HL-60 (cell line): ENCODE data around the gene PHC2.

Experiments
- DNase-seq, 2 experiments: peaks; one replicate each; pipeline ENCODE4 v3.0.0-alpha.2; 2010 to 2020; ENCODE audit warnings: low read depth in 1 of 2, low spot score in 1 of 2
- H3K27ac ChIP-seq: fragments of 250-450 bp; sonication (Bioruptor Pico); replicated peaks from 2 replicates; pipeline ENCODE4 v1.5.1; 2020; ENCODE audit warnings: mild to moderate bottlenecking, moderate library complexity
- H3K27me3 ChIP-seq: fragments of 250-450 bp; sonication (Bioruptor Pico); 2 replicates; pipeline ENCODE4 v1.5.1; 2021; ENCODE audit warnings: mild to moderate bottlenecking, moderate library complexity; ENCODE audit not compliant: insufficient read depth, poor library complexity, severe bottlenecking
- H3K4me3 ChIP-seq: replicated peaks from 2 replicates; pipeline ENCODE4 v1.5.1; 2011; ENCODE audit warnings: mild to moderate bottlenecking, control low read depth, low read length; ENCODE audit not compliant: insufficient read depth
- CTCF ChIP-seq: IDR thresholded peaks from one replicate; pipeline ENCODE4 v1.5.1; 2011; ENCODE audit warnings: low read length, control low read depth, inconsistent platforms; ENCODE audit not compliant: insufficient read depth
- GABPA ChIP-seq: IDR thresholded peaks from 2 replicates; pipeline ENCODE4 v1.6.1; 2012; ENCODE audit warnings: low read depth
- POLR2AphosphoS5 ChIP-seq: IDR thresholded peaks from 2 replicates; pipeline ENCODE4 v1.6.1; 2012; ENCODE audit warnings: low read depth
- REST ChIP-seq: IDR thresholded peaks from 2 replicates; pipeline ENCODE4 v1.6.1; 2012; ENCODE audit warnings: low read depth; ENCODE audit not compliant: insufficient replicate concordance
- SPI1 ChIP-seq: IDR thresholded peaks from 2 replicates; pipeline ENCODE4 v1.6.1; 2012; ENCODE audit warnings: low read depth, mild to moderate bottlenecking, borderline replicate concordance

PHC2 gene

GRCh38 chr1:33370301-33370700 is 60.6 kb downstream of the PHC2 start:
- H3K27ac ChIP-seq, result no peak overlapping the region
- DNase-seq, result no peak
- H3K27me3 ChIP-seq, result no peaks in the 10 kb centered on the region
- TF ChIP-seq GABPA (no peak), POLR2AphosphoS5 (no peak), REST (no peak), CTCF (no peak), SPI1 (no peak)
- H3K4me3 ChIP-seq, result no peak overlapping the region

- no peaks in the 10 kb centered on the region for H3K27me3 ChIP-seq
- no peak overlapping the region for H3K4me3 ChIP-seq
- TF ChIP-seq CTCF (no peak), SPI1 (no peak), POLR2AphosphoS5 (no peak), REST (no peak), GABPA (no peak)
- DNase-seq, result no peak
- no peak overlapping the region for H3K27ac ChIP-seq
These were observed 61.1 kb downstream of the PHC2 start for GRCh38 chr1:33369764-33370163.

GRCh38 chr1:33369081-33369480 is 61.8 kb downstream of the PHC2 start:
- TF ChIP-seq SPI1 (no peak), POLR2AphosphoS5 (no peak), REST (no peak), CTCF (no peak)
- Histone ChIP-seq H3K27me3 (no peaks in the 10 kb centered on the region), H3K27ac (no peak overlapping the region), H3K4me3 (no peak overlapping the region)
- DNase-seq, result no peak
